Right lobe of liver (tissue), 4 donors: ENCODE results near the gene PDGFB.

Source experiments
- POLR2A ChIP-seq: fragments of 450-650 bp; IDR thresholded peaks from one replicate; pipeline ENCODE4 v1.6.1; 2017; ENCODE audit warnings: antibody characterized with exemption, mild to moderate bottlenecking
- TF ChIP-seq, protein P1 (sequence below), 4 donors: fragments of 200-600 bp in 3 of 4; fragments of 450-650 bp in 1 of 4; IDR thresholded peaks; one replicate each; pipeline versions ENCODE4 v1.5.1 to v1.8.0; 2016 to 2022; ENCODE audit warnings: antibody characterized with exemption in 4 of 4, mild to moderate bottlenecking in 2 of 4
- donor health status: DM: no; HTN: no; CAD: no.
- donor health status: DM: no; HTN: no; CAD: no.
- donor health status: DM: no; HTN: yes; CAD: no.

DNA sequence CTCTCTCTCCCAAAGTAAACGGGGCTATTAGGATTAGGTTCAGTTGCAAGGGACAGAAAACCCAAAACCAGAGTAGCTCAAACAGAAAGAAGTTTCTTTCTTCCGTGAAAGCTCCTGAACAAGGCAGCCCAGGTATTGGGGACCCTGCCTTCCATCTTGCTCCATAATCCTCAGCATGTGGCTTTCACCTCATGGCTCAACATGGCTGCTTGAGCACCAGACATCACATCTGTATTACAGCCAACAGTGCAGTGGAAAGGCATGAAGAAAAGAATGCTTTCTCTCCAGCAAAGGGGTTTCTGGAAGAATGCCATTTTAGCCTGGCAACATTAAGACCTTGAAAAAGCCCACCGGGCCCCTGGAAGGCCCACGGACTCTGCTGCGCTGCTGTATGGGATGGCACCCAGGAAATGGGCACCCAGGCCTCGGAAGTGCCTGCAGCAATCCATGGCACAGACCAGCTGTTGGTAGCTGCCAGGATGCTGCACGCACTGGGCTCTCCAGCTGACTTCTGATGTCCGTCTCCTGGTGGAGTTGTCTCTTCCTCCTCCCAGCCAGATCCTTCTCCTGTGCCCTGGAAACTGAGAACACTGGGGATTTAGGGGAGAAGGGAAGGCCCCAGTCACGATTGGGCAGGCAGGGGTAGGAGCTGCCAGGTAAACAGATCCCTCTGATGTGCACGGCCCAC is 22.6 kb downstream of the PDGFB start:
- TF ChIP-seq POLR2A, result no peak
- TF ChIP-seq, protein P1, sequence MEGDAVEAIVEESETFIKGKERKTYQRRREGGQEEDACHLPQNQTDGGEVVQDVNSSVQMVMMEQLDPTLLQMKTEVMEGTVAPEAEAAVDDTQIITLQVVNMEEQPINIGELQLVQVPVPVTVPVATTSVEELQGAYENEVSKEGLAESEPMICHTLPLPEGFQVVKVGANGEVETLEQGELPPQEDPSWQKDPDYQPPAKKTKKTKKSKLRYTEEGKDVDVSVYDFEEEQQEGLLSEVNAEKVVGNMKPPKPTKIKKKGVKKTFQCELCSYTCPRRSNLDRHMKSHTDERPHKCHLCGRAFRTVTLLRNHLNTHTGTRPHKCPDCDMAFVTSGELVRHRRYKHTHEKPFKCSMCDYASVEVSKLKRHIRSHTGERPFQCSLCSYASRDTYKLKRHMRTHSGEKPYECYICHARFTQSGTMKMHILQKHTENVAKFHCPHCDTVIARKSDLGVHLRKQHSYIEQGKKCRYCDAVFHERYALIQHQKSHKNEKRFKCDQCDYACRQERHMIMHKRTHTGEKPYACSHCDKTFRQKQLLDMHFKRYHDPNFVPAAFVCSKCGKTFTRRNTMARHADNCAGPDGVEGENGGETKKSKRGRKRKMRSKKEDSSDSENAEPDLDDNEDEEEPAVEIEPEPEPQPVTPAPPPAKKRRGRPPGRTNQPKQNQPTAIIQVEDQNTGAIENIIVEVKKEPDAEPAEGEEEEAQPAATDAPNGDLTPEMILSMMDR (IDR thresholded peaks at IDR 0.05), result no peak
